Hepatocyte (in vitro differentiated cells): ENCODE results near the gene CHST11. TPM values are rescaled to one million over a fixed set of nuclear protein-coding genes. Genes with fewer than 3 reads are reported as not detected.

Experiments
- DNase-seq: peaks from one replicate; pipeline ENCODE4 v3.0.0-alpha.2; 2016; ENCODE audit warnings: low spot score
- H2AFZ ChIP-seq: fragments of 200-600 bp; sonication (generic); 2 replicates; pipeline ENCODE4 v1.6.0; 2016; ENCODE audit warnings: antibody characterized with exemption, mild to moderate bottlenecking
- H3K27ac ChIP-seq: fragments of 200-600 bp; sonication (generic); 2 replicates; pipeline ENCODE4 v1.5.1; 2016; ENCODE audit warnings: mild to moderate bottlenecking
- H3K27me3 ChIP-seq: fragments of 200-600 bp; sonication (generic); 2 replicates; pipeline ENCODE4 v1.6.1; 2016
- H3K36me3 ChIP-seq: fragments of 200-600 bp; sonication (generic); replicated peaks from 2 replicates; pipeline ENCODE4 v1.5.1; 2016; ENCODE audit warnings: low read depth; ENCODE audit not compliant: insufficient read depth
- H3K4me1 ChIP-seq: fragments of 200-600 bp; sonication (generic); 2 replicates; pipeline ENCODE4 v1.5.1; 2016; ENCODE audit warnings: mild to moderate bottlenecking, moderate library complexity; ENCODE audit not compliant: insufficient read depth
- H3K4me2 ChIP-seq: fragments of 200-600 bp; sonication (generic); 2 replicates; pipeline ENCODE4 v1.6.0; 2016
- H3K4me3 ChIP-seq: fragments of 200-600 bp; sonication (generic); 2 replicates; pipeline ENCODE4 v1.5.1; 2016; ENCODE audit warnings: mild to moderate bottlenecking
- H3K79me2 ChIP-seq: fragments of 200-600 bp; sonication (generic); 2 replicates; pipeline ENCODE4 v1.6.0; 2017; ENCODE audit warnings: mild to moderate bottlenecking
- H3K9me2 ChIP-seq: fragments of 200-600 bp; sonication (generic); replicated peaks from 2 replicates; pipeline ENCODE4 v1.6.0; 2017; ENCODE audit warnings: mild to moderate bottlenecking; ENCODE audit not compliant: insufficient read depth
- H3K9me3 ChIP-seq: fragments of 200-600 bp; sonication (generic); 2 replicates; pipeline ENCODE4 v1.5.1; 2016; ENCODE audit warnings: low read depth, mild to moderate bottlenecking
- H4K20me1 ChIP-seq: fragments of 200-600 bp; sonication (generic); 2 replicates; pipeline ENCODE4 v1.6.0; 2016; ENCODE audit warnings: mild to moderate bottlenecking; ENCODE audit not compliant: insufficient read depth, poor library complexity, severe bottlenecking
- EZH2 ChIP-seq: fragments of 200-600 bp; sonication (generic); IDR thresholded peaks from 2 replicates; pipeline ENCODE4 v1.6.1; 2016; ENCODE audit warnings: antibody characterized with exemption, mild to moderate bottlenecking, borderline replicate concordance
- EZH2phosphoT487 ChIP-seq: fragments of 200-600 bp; sonication (generic); IDR thresholded peaks from one replicate; pipeline ENCODE4 v1.6.1; 2018; ENCODE audit warnings: antibody characterized with exemption, mild to moderate bottlenecking, low read depth, moderate library complexity; ENCODE audit not compliant: unreplicated experiment, severe bottlenecking
- WGBS: methylation state at CpG from one replicate; pipeline ENCODE4 v1.1.6; 2016; ENCODE audit warnings: low lambda C conversion rate; ENCODE audit errors: missing lambda C conversion rate; 5-methylcytosine and 5-hydroxymethylcytosine counted together
- polyA plus RNA-seq: library from polyadenylated mRNA; unstranded; fragments of >200 nt; fragmentation: Nextera tagmentation; extraction: Ambion mirVana; gene quantifications from 2 replicates; pipeline ENCODE4 v1.2.1, GENCODE V29; 2016
- total RNA-seq: library from RNA; depleted of rRNA; stranded (reverse); fragments of >200 nt; gene quantifications from 2 replicates; pipeline ENCODE4 v1.2.3, GENCODE V29; 2014
- TF ChIP-seq, protein P1 (sequence below): fragments of 200-600 bp; sonication (generic); IDR thresholded peaks from 2 replicates; pipeline ENCODE4 v1.5.1; 2016; ENCODE audit warnings: antibody characterized with exemption, mild to moderate bottlenecking; ENCODE audit not compliant: poor library complexity

Gene CHST11
- total and polyA plus RNA-seq, 2 experiments from 2014 or later = 5.2 to 8.9 TPM

DNA sequence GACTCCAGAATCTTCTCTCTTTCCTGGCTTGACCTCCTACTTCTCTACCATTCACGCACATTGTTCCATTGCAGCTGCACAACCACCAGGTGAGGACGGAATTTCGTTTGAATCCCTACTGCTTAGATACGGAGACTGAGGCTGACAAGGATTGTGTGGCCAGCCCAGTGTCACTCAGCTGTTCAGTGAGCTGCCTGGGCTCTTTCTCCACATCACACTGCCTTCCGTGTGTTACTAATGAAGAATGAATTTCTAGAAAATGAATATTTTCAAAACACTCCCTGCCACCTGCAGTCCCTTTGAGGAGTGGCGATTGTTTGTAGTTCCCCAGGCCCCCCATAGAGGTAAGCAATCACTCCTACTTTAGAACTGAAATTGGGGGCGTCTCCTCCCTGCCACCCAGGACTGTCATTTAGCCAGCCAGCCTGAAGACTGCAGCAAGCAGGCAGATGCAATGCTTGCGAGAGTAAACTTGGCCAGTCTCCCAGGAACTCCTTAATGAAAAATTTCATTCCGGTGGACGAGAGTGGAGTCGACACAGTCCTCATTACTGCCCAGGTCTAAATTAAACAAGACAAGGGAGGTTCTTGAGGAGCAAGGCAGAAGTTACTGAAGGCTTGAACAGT, 261.7 kb downstream of the CHST11 start:
- DNase-seq = no peak
- Histone ChIP-seq H3K79me2 (no peaks in the 10 kb centered on the region), H3K9me3 (no peaks in the 10 kb centered on the region), H3K9me2 (no peaks in the 10 kb centered on the region), H3K4me2 (no peak overlapping the region), H4K20me1 (no peaks in the 10 kb centered on the region), H3K27me3 (no peaks in the 10 kb centered on the region), H3K36me3 (no peaks in the 10 kb centered on the region), H3K4me3 (no peak overlapping the region), H3K4me1 (peaks cover 4% of the 10 kb centered on the region), H3K27ac (no peak overlapping the region), H2AFZ (no peak overlapping the region)
- WGBS = 64% methylated on average over 11 of the region's 11 CpGs
- TF ChIP-seq EZH2phosphoT487 = no peak
- TF ChIP-seq, protein P1, sequence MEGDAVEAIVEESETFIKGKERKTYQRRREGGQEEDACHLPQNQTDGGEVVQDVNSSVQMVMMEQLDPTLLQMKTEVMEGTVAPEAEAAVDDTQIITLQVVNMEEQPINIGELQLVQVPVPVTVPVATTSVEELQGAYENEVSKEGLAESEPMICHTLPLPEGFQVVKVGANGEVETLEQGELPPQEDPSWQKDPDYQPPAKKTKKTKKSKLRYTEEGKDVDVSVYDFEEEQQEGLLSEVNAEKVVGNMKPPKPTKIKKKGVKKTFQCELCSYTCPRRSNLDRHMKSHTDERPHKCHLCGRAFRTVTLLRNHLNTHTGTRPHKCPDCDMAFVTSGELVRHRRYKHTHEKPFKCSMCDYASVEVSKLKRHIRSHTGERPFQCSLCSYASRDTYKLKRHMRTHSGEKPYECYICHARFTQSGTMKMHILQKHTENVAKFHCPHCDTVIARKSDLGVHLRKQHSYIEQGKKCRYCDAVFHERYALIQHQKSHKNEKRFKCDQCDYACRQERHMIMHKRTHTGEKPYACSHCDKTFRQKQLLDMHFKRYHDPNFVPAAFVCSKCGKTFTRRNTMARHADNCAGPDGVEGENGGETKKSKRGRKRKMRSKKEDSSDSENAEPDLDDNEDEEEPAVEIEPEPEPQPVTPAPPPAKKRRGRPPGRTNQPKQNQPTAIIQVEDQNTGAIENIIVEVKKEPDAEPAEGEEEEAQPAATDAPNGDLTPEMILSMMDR = no peak

DNA sequence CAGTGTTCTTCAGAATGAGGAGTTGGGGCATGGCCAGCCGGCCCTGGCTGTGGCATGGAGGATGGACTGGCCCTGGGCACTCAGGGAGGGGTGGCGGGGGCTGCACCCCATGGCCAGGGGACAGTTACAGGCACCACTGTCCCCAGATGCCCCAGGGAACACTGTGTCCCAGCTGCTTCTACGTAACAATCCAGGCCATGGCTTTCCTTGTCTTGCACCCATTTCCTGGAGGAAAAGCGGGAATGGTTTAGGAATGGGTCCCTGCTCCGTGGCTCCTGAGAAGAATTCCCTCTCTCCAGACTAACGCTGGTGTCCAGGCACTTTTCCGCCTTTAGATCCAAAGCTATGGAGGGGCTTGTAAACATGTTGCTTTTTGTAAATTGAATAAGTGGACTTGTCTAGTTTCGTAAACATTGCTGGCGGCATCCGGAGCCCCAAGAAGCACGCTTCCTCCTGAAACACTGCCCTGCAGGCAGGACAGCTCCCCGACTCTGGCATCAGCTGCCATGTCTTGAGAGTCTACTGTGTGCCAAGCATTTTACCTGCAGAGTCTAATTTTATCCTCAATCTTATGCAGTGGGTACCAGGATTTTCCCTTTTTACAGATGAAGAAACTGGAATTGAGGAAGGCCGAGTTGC, 263.1 kb downstream of the CHST11 start:
- peak overlapping the region; percentile 49 for H3K4me2 ChIP-seq
- TF ChIP-seq EZH2 (no peak), EZH2phosphoT487 (no peak)
- TF ChIP-seq, protein P1 = no peak
- 78% methylated on average over 13 of the region's 13 CpGs for WGBS
- H2AFZ ChIP-seq = no peak overlapping the region
- H3K79me2 ChIP-seq = no peaks in the 10 kb centered on the region
- no peaks in the 10 kb centered on the region for H3K9me3 ChIP-seq
- H4K20me1 ChIP-seq = no peaks in the 10 kb centered on the region
- peak overlapping the region; percentile 68 for H3K27ac ChIP-seq
- no peaks in the 10 kb centered on the region for H3K36me3 ChIP-seq
- no peaks in the 10 kb centered on the region for H3K9me2 ChIP-seq
- H3K27me3 ChIP-seq = no peaks in the 10 kb centered on the region
- H3K4me3 ChIP-seq = no peak overlapping the region
- no peak for DNase-seq
- peaks cover 4% of the 10 kb centered on the region for H3K4me1 ChIP-seq

DNA sequence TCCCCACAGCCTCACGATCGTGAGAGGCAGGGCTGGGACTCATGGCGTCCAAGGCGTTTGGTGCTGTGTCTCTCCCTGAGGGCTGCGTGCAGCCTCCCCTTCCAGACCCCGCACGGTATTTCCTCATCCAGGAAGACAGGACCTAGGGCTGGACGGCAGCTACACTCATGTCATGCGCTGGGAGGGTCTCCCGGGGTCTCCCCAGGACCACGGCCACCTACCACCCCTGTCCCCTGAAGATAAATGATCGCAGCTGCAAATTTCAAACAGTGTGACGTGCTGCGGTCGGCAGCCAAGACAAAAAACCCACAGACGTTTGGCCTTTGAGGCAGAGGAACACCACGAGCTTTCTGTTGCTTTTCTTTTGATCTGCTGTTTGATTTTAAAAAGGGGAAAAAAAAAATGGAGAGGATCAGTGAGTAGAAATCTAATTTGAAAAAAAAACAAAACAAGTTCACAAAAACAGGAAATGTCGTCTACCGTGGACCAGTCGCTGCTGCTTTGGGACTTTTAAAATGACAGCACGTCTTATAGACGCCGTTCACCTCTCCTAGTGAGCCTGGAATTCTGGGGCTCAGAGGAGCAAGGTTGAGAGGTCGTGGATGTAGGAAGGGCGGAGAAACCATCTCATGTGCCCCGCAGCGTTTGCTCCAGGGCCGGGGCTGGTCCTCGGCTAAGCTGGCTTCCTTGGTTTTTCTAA, 263.7 kb downstream of the CHST11 start:
- DNase-seq = no peak
- no peak overlapping the region for H3K4me3 ChIP-seq
- peak overlapping the region; percentile 68 for H3K27ac ChIP-seq
- no peaks in the 10 kb centered on the region for H3K9me3 ChIP-seq
- peak overlapping the region; percentile 49 for H3K4me2 ChIP-seq
- H3K4me1 ChIP-seq = peaks cover 2% of the 10 kb centered on the region
- H3K79me2 ChIP-seq = no peaks in the 10 kb centered on the region
- no peak for TF ChIP-seq EZH2phosphoT487
- no peak overlapping the region for H2AFZ ChIP-seq
- no peaks in the 10 kb centered on the region for H4K20me1 ChIP-seq
- no peaks in the 10 kb centered on the region for H3K9me2 ChIP-seq
- no peaks in the 10 kb centered on the region for H3K36me3 ChIP-seq
- 66% methylated on average over 29 of the region's 29 CpGs for WGBS
- H3K27me3 ChIP-seq = no peaks in the 10 kb centered on the region

DNA sequence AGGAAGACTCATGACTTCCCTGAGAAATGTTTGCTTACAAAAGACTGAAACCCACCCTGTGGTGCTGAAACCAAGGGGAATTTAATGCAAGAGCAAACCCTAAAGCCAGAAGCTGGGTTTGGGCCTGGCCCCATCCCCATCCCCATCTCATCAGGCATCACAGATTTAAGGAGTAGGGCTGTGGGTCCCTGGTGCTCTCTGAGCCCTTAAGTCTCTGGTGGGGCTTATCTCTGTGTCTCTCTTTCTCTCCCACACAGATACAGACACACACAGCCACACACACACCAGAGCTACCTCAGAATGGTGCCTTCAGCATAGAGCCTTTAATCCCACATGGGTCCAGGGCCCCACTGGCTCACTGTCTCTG, 264.3 kb downstream of the CHST11 start:
- H3K36me3 ChIP-seq = no peaks in the 10 kb centered on the region
- peak overlapping the region; percentile 49 for H3K4me2 ChIP-seq
- TF ChIP-seq, protein P1 = no peak
- TF ChIP-seq EZH2phosphoT487 = no peak
- TF ChIP-seq EZH2 = no peak
- no peaks in the 10 kb centered on the region for H4K20me1 ChIP-seq
- no peaks in the 10 kb centered on the region for H3K79me2 ChIP-seq
- no peaks in the 10 kb centered on the region for H3K4me1 ChIP-seq
- no peaks in the 10 kb centered on the region for H3K9me2 ChIP-seq
- H3K27ac ChIP-seq = peak overlapping the region; percentile 68
- no peak overlapping the region for H3K4me3 ChIP-seq
- H3K9me3 ChIP-seq = no peaks in the 10 kb centered on the region
- H2AFZ ChIP-seq = no peak overlapping the region
- no peak for DNase-seq
- H3K27me3 ChIP-seq = no peaks in the 10 kb centered on the region
